Natural killer cell treated with Interleukin-12 subunit alpha and Interleukin-12 subunit beta and Interleukin-15 and Interleukin-18, amount 100 ng/mL, for 72 hours (primary cell): Measurements from ENCODE around the gene VTI1A. TPM values are rescaled to one million over a fixed set of nuclear protein-coding genes. Genes with fewer than 3 reads are reported as not detected.

Experiments
- ATAC-seq, 2 donors: fragments of 150-1000 bp; cut with Tn5 transposase in 1 of 2; sonication (Bioruptor Pico), chemical (Tn5 transposase) in 1 of 2; 2 replicates each; pipeline ENCODE4 v1.10.0; 2021
- DNase-seq: peaks from one replicate; pipeline ENCODE4 v3.0.0; 2022; ENCODE audit warnings: low spot score
- H3K27ac Mint-ChIP-seq, 2 donors: 1 replicate in 1 of 2; 2 replicates in 1 of 2; pipeline ENCODE4 v1.8.0; 2022; ENCODE audit warnings: mixed read lengths in 2 of 2, mild to moderate bottlenecking in 1 of 2, moderate library complexity in 1 of 2
- H3K27me3 Mint-ChIP-seq, 2 donors: 1 replicate in 1 of 2; 2 replicates in 1 of 2; pipeline ENCODE4 v1.8.0; 2022; ENCODE audit warnings: mixed read lengths in 2 of 2
- H3K36me3 Mint-ChIP-seq: one replicate; pipeline ENCODE4 v1.8.0; 2022; ENCODE audit warnings: mixed read lengths
- H3K4me1 Mint-ChIP-seq, 2 donors: 1 replicate in 1 of 2; 2 replicates in 1 of 2; pipeline ENCODE4 v1.8.0; 2022; ENCODE audit warnings: low read depth in 2 of 2, mixed read lengths in 2 of 2, mild to moderate bottlenecking in 1 of 2
- H3K4me3 Mint-ChIP-seq: one replicate; pipeline ENCODE4 v1.8.0; 2022; ENCODE audit warnings: mixed read lengths
- H3K9me3 Mint-ChIP-seq: 2 replicates; pipeline ENCODE4 v1.8.0; 2022; ENCODE audit warnings: mixed read lengths
- total RNA-seq, 2 donors: library from RNA; stranded (reverse); gene quantifications; one replicate each; pipeline ENCODE4 v1.2.3, GENCODE V29; 2022

VTI1A gene
- total RNA-seq, 2 donors from 2014 or later = 51.9 to 90.5 TPM

DNA sequence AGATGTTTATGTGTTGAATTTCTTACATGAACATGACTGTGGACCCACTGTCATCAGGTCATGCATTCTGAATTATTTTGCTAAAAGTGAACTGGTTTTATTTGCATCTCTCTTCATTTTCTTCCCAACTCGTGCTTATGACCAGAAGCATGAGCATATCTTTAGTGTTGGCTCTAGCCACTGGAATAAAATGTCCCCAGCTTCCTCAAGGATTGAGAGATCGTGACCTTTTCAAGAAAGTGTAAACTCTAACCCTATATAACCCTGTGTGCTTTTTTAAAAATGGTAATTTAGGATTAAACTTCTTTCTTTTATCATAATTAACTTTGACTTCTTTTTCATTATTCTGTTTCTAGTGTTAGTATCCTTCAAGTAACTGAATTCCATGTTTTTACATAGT, 55.5 kb downstream of the VTI1A start:
- DNase-seq (no peak), ATAC-seq (no peak)
- Mint-ChIP-seq H3K4me3 (no peak overlapping the region), H3K27ac (no peak overlapping the region), H3K9me3 (peaks cover 6% of the 10 kb centered on the region), H3K4me1 (peaks cover 15 to 28% of the 10 kb centered on the region in 2 donors), H3K36me3 (peaks cover 9% of the 10 kb centered on the region), H3K27me3 (no peaks in the 10 kb centered on the region)

DNA sequence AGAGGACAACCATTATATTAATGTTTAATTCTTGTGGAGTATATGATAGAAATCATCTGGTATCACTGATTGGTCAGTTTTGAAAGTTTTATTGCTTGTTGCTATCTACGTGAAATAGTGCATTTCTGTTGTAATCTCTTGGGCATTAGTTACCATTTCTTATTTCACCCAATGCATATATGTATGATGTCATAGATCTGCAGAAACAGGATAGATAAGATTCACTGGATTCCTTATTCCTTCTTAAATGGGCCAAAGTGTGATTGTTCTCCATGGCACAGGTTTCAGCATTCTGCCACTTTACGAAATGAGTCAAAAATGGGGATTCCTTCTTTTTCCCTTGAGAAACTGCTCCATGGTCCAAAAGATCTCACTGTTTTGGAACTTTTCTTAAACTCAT, 56.6 kb downstream of the VTI1A start:
- ATAC-seq = no peak
- Mint-ChIP-seq H3K4me1 (peaks cover 13 to 30% of the 10 kb centered on the region in 2 donors), H3K9me3 (peaks cover 6% of the 10 kb centered on the region), H3K36me3 (peaks cover 9% of the 10 kb centered on the region), H3K4me3 (no peak overlapping the region), H3K27ac (no peak overlapping the region), H3K27me3 (no peaks in the 10 kb centered on the region)
- no peak for DNase-seq

DNA sequence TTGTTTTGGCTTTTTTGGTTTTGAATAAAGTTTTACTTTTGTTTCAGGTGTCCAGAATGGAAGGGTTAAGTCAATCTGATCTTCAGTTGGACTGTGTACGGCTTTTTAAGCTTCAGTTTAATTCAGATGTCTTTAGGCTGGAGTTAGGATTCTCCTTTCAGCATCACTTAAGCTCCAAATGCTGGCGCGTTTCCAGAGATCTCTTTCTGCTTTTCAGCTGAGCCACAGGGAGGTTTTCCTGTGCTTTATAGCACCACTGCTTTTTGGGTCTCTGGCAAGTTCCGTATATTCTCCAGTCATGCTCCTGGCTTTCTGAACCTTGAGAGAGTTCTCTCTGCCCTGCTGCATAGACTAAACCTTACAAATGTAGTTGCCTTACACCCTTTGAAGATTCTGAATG, 60.0 kb downstream of the VTI1A start:
- no peaks in the 10 kb centered on the region for H3K27me3 Mint-ChIP-seq
- ATAC-seq (no peak), DNase-seq (no peak)
- no peak overlapping the region for H3K4me3 Mint-ChIP-seq
- H3K9me3 Mint-ChIP-seq = no peaks in the 10 kb centered on the region
- peaks cover 5% of the 10 kb centered on the region for H3K36me3 Mint-ChIP-seq
- peaks cover 28 to 29% of the 10 kb centered on the region in 2 donors for H3K4me1 Mint-ChIP-seq
- H3K27ac Mint-ChIP-seq = no peak overlapping the region

DNA sequence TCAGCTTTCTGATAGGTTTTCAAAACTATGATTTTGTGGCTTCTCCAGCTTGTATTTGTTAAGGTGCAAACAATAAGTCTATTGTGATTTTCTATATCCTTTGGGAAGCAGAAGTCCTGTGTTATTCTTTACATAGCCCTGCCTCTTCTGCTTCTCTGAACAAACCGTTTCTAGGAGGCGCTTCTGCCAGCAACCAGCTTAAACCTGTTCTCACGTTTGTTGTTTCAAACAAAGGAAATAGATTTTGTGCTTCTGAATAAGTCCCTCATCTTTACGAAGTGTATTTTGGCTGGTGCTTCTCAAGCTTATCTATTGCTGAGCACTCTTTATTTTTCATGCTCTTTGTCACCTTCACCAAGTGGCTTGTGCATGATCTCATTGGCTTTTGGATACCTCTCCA, 61.0 kb downstream of the VTI1A start:
- ATAC-seq (no peak), DNase-seq (no peak)
- Mint-ChIP-seq H3K4me3 (no peak overlapping the region), H3K27ac (no peak overlapping the region), H3K9me3 (no peaks in the 10 kb centered on the region), H3K36me3 (peaks cover 5% of the 10 kb centered on the region), H3K4me1 (peaks cover 33 to 35% of the 10 kb centered on the region in 2 donors), H3K27me3 (no peaks in the 10 kb centered on the region)

DNA sequence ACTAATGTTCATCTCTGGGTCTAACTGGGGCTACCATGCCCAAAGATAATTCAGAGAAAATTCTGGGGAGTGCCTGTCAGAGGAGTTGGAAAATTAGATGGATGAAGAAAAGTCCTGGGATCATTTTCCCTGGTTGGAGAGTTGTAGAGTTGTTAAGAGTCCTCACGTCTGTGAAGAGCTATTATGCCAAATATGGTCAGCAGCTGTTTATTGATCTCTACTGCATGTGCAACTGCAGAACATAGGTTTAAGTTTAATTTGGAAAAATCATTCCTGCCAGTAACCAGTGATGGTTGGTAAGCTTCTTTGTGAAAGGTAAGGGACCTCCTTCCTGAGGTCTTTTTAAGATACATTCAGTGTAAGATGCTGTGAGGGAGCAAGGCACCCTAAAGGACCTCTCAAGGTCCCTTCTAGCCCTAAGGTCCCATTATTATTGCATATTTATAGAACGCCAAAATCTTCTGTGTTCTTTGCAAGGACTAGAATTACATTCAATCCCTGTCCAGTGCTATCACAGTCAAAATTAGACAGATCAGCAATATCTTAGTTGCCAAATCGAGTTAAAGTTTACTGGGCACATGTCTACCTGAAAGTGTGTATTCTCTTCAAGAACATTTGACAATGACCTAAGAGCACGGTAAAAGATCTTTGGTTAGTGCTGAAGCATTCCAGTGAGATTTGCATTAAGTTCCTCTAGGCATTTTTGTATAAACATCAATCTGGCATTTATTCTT, 62.7 kb downstream of the VTI1A start:
- H3K36me3 Mint-ChIP-seq = peaks cover 5% of the 10 kb centered on the region
- H3K4me1 Mint-ChIP-seq = peaks cover 30 to 35% of the 10 kb centered on the region in 2 donors
- DNase-seq = no peak
- no peak for ATAC-seq
- no peaks in the 10 kb centered on the region for H3K27me3 Mint-ChIP-seq
- H3K27ac Mint-ChIP-seq = no peak overlapping the region
- no peaks in the 10 kb centered on the region for H3K9me3 Mint-ChIP-seq
- no peak overlapping the region for H3K4me3 Mint-ChIP-seq

DNA sequence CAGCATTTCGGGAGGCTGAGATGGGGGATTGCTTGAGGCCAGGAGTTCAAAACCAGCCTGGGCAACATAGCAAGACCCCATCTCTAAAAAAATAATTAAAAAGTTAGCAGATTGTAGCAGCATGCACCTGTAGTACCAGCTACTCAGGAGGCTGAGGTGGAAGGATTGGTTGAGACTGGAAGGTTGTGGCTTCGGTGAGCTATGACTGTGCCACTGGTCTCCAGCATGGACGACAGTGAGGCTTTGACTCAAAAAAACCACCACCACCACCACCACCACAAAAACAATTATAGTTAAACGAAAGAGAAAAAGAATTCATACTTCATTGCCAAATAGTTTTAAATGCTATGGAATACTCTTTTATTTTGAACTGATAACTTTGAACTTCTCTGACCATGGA, 63.4 kb downstream of the VTI1A start:
- ATAC-seq = peak; percentile 81 to 99
- no peak for DNase-seq
- Mint-ChIP-seq H3K27me3 (no peaks in the 10 kb centered on the region), H3K4me1 (peaks cover 30 to 35% of the 10 kb centered on the region in 2 donors), H3K27ac (no peak overlapping the region), H3K9me3 (no peaks in the 10 kb centered on the region), H3K4me3 (no peak overlapping the region), H3K36me3 (peaks cover 5% of the 10 kb centered on the region)

DNA sequence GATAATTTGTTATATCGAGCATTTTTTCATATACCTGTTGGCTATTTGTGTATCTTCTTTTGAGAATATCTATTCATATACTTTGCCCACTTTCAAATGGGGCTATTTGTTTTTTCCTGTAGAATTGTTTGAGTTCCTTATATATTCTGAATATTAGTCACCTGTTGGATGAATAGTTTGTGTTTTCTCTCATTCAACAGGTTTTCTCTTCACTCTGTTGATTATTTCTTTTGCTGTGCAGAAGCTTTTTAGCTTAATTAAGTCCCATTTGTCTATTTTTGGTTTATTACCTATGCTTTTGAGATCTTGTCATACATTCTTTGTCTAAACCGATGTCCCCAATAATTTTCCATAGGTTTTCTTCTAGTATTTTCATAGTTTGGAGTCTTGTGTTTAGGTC, 65.3 kb downstream of the VTI1A start:
- peaks cover 5% of the 10 kb centered on the region for H3K36me3 Mint-ChIP-seq
- no peak overlapping the region for H3K4me3 Mint-ChIP-seq
- H3K27me3 Mint-ChIP-seq = no peaks in the 10 kb centered on the region
- ATAC-seq (no peak), DNase-seq (no peak)
- no peaks in the 10 kb centered on the region for H3K9me3 Mint-ChIP-seq
- H3K4me1 Mint-ChIP-seq = peaks cover 25 to 34% of the 10 kb centered on the region in 2 donors
- H3K27ac Mint-ChIP-seq = no peak overlapping the region

DNA sequence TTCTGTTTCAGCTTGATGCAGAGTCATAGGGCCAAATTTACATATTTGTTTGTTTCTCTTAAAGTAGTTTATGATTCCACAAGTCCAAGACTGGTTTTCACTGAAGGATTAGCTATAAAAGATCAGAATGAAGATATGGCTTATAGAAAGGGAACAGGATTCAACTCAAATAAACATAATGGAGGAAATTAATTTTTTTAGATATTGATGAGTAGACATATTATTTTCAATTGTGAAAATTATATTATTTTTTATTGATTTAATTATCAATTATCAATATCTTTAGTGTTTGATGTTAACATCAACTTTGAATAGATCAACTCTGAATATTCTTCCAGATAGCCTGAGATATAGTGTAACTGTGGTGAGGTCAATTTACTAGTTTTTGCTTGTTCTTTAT, 68.1 kb downstream of the VTI1A start:
- ATAC-seq = no peak
- no peak for DNase-seq
- Mint-ChIP-seq H3K4me1 (peaks cover 20 to 45% of the 10 kb centered on the region in 2 donors), H3K27me3 (no peaks in the 10 kb centered on the region), H3K4me3 (no peak overlapping the region), H3K27ac (no peak overlapping the region), H3K36me3 (peaks cover 5% of the 10 kb centered on the region), H3K9me3 (no peaks in the 10 kb centered on the region)

DNA sequence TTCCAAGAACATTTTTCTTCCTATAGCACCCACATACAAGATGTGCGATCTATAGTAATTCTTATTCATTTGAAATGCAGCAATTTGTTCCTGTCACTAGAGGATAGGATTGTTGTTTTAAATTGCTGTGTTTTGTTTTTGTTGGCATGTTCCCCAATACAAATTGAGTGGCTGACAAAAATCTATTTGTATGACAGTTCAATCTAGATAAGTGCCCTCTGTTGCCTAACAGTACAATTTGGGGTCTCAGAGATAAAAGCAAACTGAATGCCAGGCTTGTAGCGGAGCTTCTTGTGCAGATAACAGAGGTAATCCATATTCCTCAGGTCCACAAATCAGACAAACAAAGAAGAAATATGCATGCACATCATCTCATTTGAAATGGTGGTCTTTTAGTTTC, 68.8 kb downstream of the VTI1A start:
- no peak overlapping the region for H3K4me3 Mint-ChIP-seq
- H3K27me3 Mint-ChIP-seq = no peaks in the 10 kb centered on the region
- no peak overlapping the region for H3K27ac Mint-ChIP-seq

DNA sequence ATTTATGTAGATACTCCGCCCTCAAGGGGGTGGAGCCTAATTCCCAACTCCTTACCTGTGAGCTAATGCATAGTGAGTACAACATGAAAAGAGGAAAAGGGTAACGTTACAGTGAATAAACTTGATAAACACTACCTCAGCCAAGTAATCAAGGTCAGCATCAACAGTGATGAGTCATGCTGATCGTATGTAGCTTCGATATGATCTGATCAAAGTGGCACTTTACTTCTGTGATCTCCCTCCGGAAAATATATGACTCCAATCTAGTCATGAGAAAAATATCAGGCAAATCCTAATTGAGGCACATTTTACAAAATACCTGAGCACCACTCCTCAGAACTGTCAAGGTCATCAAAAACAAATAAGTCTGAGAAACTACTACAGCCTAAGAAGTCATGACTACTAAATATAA, 70.4 kb downstream of the VTI1A start:
- H3K4me3 Mint-ChIP-seq = no peak overlapping the region
- ATAC-seq (no peak), DNase-seq (no peak)
- no peaks in the 10 kb centered on the region for H3K9me3 Mint-ChIP-seq
- H3K27me3 Mint-ChIP-seq = no peaks in the 10 kb centered on the region
- H3K36me3 Mint-ChIP-seq = no peaks in the 10 kb centered on the region
- H3K27ac Mint-ChIP-seq = no peak overlapping the region
- H3K4me1 Mint-ChIP-seq = peaks cover 13 to 31% of the 10 kb centered on the region in 2 donors

More for the DNA sequence above, 68.8 kb downstream of the VTI1A start:
- no peaks in the 10 kb centered on the region for H3K9me3 Mint-ChIP-seq
- DNase-seq (no peak), ATAC-seq (no peak)
- H3K36me3 Mint-ChIP-seq = peaks cover 5% of the 10 kb centered on the region
- peaks cover 17 to 42% of the 10 kb centered on the region in 2 donors for H3K4me1 Mint-ChIP-seq

DNA sequence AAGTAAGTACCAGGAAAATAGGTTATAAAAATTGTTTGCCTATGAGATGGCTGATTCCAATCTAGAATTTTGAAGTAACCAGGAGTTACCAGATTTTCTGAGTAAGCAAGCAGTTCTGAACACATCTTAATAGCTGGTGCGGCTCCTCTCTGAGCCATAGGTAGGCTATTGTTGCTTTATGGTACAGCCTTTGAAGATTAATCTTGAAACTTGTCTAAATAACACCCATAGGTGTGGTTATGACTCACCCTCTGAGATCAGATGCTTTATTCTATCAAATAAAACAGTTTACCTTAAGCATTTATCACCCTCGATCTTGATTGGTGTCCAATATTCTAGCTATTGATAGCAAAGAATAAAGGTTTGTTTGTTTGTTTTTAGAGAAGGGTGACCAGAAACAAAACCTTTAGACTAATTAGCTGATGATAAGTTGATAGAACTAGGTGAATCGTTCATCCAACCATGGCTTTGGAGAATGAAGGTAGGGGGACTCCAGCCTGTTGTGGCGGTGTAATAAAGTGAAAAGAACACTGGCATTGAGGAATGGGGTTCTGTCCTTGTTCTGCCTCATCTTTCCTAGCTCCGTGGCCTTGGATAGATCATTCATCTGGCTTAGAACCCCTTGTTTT, 72.2 kb downstream of the VTI1A start:
- H3K27ac Mint-ChIP-seq = no peak overlapping the region
- no peaks in the 10 kb centered on the region for H3K9me3 Mint-ChIP-seq
- H3K4me3 Mint-ChIP-seq = no peak overlapping the region
- H3K27me3 Mint-ChIP-seq = no peaks in the 10 kb centered on the region
- peaks cover 13 to 33% of the 10 kb centered on the region in 2 donors for H3K4me1 Mint-ChIP-seq
- DNase-seq (no peak), ATAC-seq (peak; percentile 85 to 94)
- H3K36me3 Mint-ChIP-seq = no peaks in the 10 kb centered on the region

DNA sequence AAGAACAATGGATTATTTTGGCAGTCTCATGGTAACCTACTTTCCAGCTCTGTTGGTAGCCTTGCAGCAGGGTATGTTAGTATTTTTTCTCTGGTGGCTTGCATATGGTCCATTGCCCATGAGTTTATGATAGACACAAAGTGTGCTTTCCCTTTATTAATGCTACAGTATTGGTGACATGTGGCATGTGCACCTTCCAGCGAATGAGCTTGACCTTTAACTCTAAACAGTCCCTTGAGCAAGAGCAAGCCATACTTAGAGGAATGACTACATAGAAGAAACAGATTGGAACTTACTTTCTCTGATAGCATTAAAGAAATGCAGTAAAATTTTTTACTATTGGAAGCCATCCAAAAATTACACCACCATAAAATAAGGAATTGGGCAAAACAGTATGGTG, 73.9 kb downstream of the VTI1A start:
- H3K27me3 Mint-ChIP-seq = no peaks in the 10 kb centered on the region

DNA sequence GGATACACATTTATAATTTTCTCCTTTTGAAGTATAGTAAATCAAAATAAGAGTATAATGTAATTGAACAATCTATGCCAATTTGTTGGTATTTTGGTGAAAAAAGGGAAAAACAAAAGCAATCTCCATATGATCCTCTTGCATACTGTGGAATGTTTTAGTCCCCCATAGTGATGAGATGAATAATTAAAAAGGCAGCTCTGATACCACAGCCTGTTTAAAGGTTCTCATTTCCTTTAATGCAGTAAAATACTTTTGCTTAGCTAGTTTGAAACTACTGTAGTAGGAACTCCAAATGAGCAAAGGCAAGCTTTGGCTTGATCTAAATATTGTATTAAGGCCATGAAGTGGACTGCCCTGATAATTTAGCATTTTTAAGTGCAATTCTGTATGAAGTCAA, 77.6 kb downstream of the VTI1A start:
- peaks cover 30 to 32% of the 10 kb centered on the region in 2 donors for H3K4me1 Mint-ChIP-seq
- no peaks in the 10 kb centered on the region for H3K27me3 Mint-ChIP-seq
- DNase-seq = no peak
- no peaks in the 10 kb centered on the region for H3K9me3 Mint-ChIP-seq
- peak overlapping the region; percentile 69 for H3K4me3 Mint-ChIP-seq
- no peaks in the 10 kb centered on the region for H3K36me3 Mint-ChIP-seq
- ATAC-seq = no peak
- H3K27ac Mint-ChIP-seq = peak overlapping the region; percentile 76 to 78

More for the DNA sequence above, 73.9 kb downstream of the VTI1A start:
- DNase-seq = no peak
- no peak for ATAC-seq
- Mint-ChIP-seq H3K4me1 (peaks cover 27 to 50% of the 10 kb centered on the region in 2 donors), H3K36me3 (no peaks in the 10 kb centered on the region), H3K27ac (no peak overlapping the region), H3K9me3 (no peaks in the 10 kb centered on the region), H3K4me3 (no peak overlapping the region)

DNA sequence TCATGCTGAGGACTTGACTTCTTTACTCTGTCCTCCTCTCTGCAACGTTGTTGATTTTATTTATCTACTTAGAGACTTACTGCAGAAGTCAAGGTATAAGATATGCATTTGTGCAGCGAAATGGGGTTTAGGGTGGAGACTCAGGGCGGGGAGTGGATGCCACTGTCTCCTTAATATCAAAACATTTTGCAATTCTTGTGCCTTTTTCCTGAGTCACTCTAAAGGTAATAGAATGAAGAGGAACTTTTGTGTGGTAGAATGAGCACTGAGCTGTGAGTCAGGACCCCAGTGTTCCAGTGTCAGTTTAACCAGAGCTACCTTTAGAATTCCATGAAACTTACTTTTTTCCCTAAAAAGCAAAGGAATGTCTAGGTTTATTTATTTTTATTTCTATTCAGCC, 78.2 kb downstream of the VTI1A start:
- ATAC-seq (no peak), DNase-seq (no peak)
- Mint-ChIP-seq H3K9me3 (no peaks in the 10 kb centered on the region), H3K27ac (peak overlapping the region; percentile 76 to 78), H3K36me3 (no peaks in the 10 kb centered on the region), H3K27me3 (no peaks in the 10 kb centered on the region), H3K4me3 (peak overlapping the region; percentile 69), H3K4me1 (peaks cover 30 to 32% of the 10 kb centered on the region in 2 donors)
